Measurements from ENCODE around the gene DDX5. TPM values are rescaled to one million over a fixed set of nuclear protein-coding genes. Genes with fewer than 3 reads are reported as not detected.

The DDX5 gene
- total RNA-seq, 1 experiment from 2014 or later: 832 TPM

DNA sequence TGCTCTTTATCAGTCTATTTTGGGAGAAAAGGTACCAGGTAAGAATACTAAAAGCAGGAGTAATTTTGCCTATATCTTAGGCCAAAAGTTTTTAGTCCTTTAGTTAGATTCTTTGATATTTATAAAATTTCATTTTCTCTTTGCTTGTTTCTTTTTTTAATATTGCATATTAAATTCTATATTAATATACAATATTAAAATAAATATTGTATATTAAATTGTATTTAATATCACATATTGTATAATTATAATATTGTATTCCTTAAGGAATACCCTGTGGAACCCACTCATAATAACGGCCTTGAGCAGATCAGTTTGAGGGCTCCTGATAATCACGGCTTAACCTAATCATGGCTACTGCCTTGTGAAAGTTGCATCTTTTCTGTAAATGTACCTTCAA lies 2.6 kb upstream of the DDX5 start:
- Mint-ChIP-seq H3K27ac (ENCODE audit: low read depth, unreplicated experiment) (no peak overlapping the region), H3K4me3 (ENCODE audit: unreplicated experiment) (peak overlapping the region; percentile 99), H3K9me3 (ENCODE audit: unreplicated experiment) (no peaks in the 10 kb centered on the region), H3K36me3 (ENCODE audit: insufficient read depth, unreplicated experiment) (peaks cover 71% of the 10 kb centered on the region), H3K27me3 (ENCODE audit: insufficient read depth, unreplicated experiment) (no peaks in the 10 kb centered on the region), H3K4me1 (ENCODE audit: insufficient read depth, unreplicated experiment) (peaks cover 16% of the 10 kb centered on the region)
- POLR2A ChIA-PET: interaction anchor here (1.2 kb wide), 1 partner anchor 12 kb away, joined by 4 read pairs; the partner anchor contains the start of gene POLG2
- BruUV-seq (replicated peaks): no TSS peak
- CTCF ChIA-PET: no interaction called here
- intact Hi-C loops (cut with micrococcal nuclease): no loop called here
- TF ChIP-seq, protein P1, sequence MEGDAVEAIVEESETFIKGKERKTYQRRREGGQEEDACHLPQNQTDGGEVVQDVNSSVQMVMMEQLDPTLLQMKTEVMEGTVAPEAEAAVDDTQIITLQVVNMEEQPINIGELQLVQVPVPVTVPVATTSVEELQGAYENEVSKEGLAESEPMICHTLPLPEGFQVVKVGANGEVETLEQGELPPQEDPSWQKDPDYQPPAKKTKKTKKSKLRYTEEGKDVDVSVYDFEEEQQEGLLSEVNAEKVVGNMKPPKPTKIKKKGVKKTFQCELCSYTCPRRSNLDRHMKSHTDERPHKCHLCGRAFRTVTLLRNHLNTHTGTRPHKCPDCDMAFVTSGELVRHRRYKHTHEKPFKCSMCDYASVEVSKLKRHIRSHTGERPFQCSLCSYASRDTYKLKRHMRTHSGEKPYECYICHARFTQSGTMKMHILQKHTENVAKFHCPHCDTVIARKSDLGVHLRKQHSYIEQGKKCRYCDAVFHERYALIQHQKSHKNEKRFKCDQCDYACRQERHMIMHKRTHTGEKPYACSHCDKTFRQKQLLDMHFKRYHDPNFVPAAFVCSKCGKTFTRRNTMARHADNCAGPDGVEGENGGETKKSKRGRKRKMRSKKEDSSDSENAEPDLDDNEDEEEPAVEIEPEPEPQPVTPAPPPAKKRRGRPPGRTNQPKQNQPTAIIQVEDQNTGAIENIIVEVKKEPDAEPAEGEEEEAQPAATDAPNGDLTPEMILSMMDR (IDR thresholded peaks at IDR 0.05; ENCODE audit: unreplicated experiment): no peak
- no peak for DNase-seq (ENCODE audit: unreplicated experiment)

- DNase-seq (ENCODE audit: unreplicated experiment): peak; percentile 72
- TF ChIP-seq, protein P1 (IDR thresholded peaks at IDR 0.05; ENCODE audit: unreplicated experiment): peak; percentile 25
- no peaks in the 10 kb centered on the region for H3K9me3 Mint-ChIP-seq (ENCODE audit: unreplicated experiment)
- intact Hi-C loops (cut with micrococcal nuclease): loop anchor here (1.0 to 2.0 kb wide), 2 partner anchors 87 to 141 kb away; no protein-coding TSS in a partner anchor
- H3K36me3 Mint-ChIP-seq (ENCODE audit: insufficient read depth, unreplicated experiment): peaks cover 76% of the 10 kb centered on the region
- BruUV-seq (replicated peaks): no TSS peak
- ChIA-PET CTCF (interaction anchor here (0.6 to 1.7 kb wide), 7 partner anchors 9 to 669 kb away, joined by 3 to 8 read pairs (median 5); no protein-coding TSS in a partner anchor), POLR2A (interaction anchor here (0.5 to 6.5 kb wide), 36 partner anchors 8 to 773 kb away, joined by 3 to 225 read pairs (median 8); partner anchors contain the start of genes CCDC47, POLG2, SMARCD2 and SMURF2)
- H3K4me1 Mint-ChIP-seq (ENCODE audit: insufficient read depth, unreplicated experiment): peaks cover 28% of the 10 kb centered on the region
- no peaks in the 10 kb centered on the region for H3K27me3 Mint-ChIP-seq (ENCODE audit: insufficient read depth, unreplicated experiment)
- H3K4me3 Mint-ChIP-seq (ENCODE audit: unreplicated experiment): peak overlapping the region; percentile 99
- peak overlapping the region; percentile 100 for H3K27ac Mint-ChIP-seq (ENCODE audit: low read depth, unreplicated experiment)
These were observed 1.3 kb upstream of the DDX5 start for GRCh38 chr17:64507413-64507782.

GRCh38 chr17:64506576-64507412 lies 705 bp upstream of the DDX5 start, which contains the start of gene CEP95:
CEP95 (plus strand) TSS chr17:64506977; CDS start chr17:64507098, 121 bp downstream.
- BruUV-seq (replicated peaks): no TSS peak
- peak within 1 kb of the TSS; percentile 100 for H3K27ac Mint-ChIP-seq (ENCODE audit: low read depth, unreplicated experiment)
- no peaks in the 10 kb centered on the region for H3K9me3 Mint-ChIP-seq (ENCODE audit: unreplicated experiment)
- TF ChIP-seq, protein P1 (IDR thresholded peaks at IDR 0.05; ENCODE audit: unreplicated experiment): no peak
- ChIA-PET POLR2A (interaction anchor here (0.5 to 6.5 kb wide), 58 partner anchors 8 to 772 kb away, joined by 3 to 225 read pairs (median 4); partner anchors contain the start of genes CCDC47, POLG2, SMARCD2 and SMURF2), CTCF (interaction anchor here (0.6 to 1.7 kb wide), 7 partner anchors 16 to 599 kb away, joined by 3 to 8 read pairs (median 3); no protein-coding TSS in a partner anchor)
- peak; percentile 96 for DNase-seq (ENCODE audit: unreplicated experiment)
- H3K27me3 Mint-ChIP-seq (ENCODE audit: insufficient read depth, unreplicated experiment): no peaks in the 10 kb centered on the region
- H3K4me3 Mint-ChIP-seq (ENCODE audit: unreplicated experiment): peak within 1 kb of the TSS; percentile 99
- intact Hi-C loops (cut with micrococcal nuclease): loop anchor here (1.0 to 2.0 kb wide), 2 partner anchors 86 to 142 kb away; no protein-coding TSS in a partner anchor
- peaks cover 76% of the 10 kb centered on the region for H3K36me3 Mint-ChIP-seq (ENCODE audit: insufficient read depth, unreplicated experiment)
- H3K4me1 Mint-ChIP-seq (ENCODE audit: insufficient read depth, unreplicated experiment): peaks cover 34% of the 10 kb centered on the region

Measured in MCF 10A (cell line).